ENCODE results near the gene POU2F1.
A peak's percentile ranks its signal among the peaks of the same experiment; 100 is the strongest.

POU2F1 gene

DNA sequence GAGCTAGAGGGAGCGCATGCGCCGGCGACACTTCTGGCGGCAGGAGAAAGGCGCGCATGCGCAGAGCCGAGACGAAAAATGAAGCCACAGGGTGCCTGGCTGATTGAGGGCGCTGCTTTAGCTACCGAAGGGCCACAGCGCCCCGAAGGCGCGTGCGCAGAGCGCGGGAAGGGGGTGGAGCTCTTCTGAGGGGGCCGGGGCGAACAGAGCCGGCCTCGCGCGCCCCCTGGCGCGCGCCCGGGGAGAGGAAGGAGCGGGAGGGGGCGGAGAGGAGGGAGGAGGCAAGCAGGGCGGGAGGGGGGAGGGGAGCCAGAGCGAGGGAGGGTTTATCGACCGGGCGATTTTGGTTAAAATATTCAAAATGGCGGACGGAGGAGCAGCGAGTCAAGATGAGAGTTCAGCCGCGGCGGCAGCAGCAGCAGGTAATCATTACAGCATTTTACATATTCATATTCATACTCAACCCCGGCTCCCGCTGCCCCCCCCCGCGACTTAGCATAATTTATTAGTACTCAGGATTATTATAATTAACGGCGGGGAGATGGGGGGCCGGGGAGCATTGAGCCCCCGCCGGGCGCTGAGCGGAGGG lies at the start of gene POU2F1:
Gene POU2F1 (plus strand): TSS at position 350 of the 589 bp plus-strand sequence. CDS start 12 bp downstream, at position 362.
- TF ChIP-seq, protein P1, sequence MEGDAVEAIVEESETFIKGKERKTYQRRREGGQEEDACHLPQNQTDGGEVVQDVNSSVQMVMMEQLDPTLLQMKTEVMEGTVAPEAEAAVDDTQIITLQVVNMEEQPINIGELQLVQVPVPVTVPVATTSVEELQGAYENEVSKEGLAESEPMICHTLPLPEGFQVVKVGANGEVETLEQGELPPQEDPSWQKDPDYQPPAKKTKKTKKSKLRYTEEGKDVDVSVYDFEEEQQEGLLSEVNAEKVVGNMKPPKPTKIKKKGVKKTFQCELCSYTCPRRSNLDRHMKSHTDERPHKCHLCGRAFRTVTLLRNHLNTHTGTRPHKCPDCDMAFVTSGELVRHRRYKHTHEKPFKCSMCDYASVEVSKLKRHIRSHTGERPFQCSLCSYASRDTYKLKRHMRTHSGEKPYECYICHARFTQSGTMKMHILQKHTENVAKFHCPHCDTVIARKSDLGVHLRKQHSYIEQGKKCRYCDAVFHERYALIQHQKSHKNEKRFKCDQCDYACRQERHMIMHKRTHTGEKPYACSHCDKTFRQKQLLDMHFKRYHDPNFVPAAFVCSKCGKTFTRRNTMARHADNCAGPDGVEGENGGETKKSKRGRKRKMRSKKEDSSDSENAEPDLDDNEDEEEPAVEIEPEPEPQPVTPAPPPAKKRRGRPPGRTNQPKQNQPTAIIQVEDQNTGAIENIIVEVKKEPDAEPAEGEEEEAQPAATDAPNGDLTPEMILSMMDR (conservative IDR thresholded peaks at IDR 0.05; ENCODE audit: low read depth, low read length) = peak; percentile 62
- DNase-seq (ENCODE audit: low read depth) = peak; percentile 98
- H3K4me3 ChIP-seq (ENCODE audit: low read depth, low read length) = peak within 1 kb of the TSS; percentile 96

DNA sequence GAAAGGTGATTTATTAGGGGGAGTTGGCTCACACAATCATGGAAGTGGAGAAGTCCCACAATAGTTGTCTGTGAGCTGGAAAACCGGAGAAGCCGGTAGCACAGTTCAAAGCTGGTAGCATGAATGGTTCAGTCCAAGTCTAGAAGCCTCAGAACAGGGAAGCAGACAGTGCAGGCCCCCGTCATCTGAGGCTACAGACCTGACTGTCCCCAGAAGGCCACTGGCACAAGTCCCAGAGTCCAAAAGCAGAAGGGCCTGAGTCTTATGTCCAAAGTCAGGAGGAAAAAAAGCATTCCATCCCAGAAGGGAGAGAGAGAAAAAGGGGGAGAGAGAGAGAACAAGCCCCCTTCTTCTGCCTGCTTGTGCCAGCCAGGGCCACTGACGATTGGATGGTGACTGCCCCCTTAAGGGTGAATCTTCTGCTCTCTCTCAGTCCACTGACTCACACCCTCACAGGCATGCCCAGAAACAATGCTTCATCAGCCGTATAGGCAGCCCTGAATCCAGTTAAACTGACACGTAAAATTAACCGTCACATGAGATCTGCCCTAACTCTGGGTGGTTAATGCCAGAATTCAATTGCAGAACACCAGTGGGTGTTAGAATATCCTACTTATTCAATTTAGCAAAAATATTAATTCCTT lies 49.3 kb upstream of the POU2F1 start:
- no peak overlapping the region for H3K4me3 ChIP-seq (ENCODE audit: low read depth, low read length)
- TF ChIP-seq, protein P1 (conservative IDR thresholded peaks at IDR 0.05; ENCODE audit: low read depth, low read length) = peak; percentile 5
- peak; percentile 40 for DNase-seq (ENCODE audit: low read depth)

DNA sequence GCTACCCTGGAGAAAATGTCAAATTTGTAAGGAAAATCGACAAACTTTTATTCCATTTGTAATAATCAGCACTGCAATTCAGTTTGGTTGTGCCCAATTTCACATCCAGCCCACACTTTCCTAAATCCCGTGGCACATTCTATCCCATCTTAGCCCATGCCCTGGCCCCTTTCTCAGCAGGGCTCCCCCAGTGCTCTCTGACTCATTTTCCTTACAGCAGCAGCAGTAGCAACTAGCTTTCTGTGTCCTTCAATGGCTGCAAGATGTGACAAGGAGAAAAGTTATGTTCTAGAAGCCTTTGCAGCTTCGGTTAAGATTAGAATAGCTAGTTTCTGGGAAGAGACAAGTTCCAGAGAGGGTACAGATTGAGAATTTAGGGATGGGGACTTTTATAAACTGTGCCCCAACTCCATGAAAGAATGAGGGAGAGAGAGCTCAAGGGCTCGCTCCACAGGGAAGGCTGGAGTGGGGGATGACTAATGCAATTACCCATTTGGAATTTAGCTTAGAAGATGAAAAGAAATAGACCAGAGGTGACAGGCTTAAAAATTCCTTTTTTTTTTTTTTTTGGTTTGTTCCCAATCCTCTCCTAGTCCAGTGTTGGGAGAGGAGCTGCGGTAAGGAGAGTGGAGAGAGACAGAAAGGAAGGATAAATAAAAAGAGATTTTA lies 47.0 kb upstream of the POU2F1 start:
- peak; percentile 76 for DNase-seq (ENCODE audit: low read depth)
- TF ChIP-seq, protein P1 (conservative IDR thresholded peaks at IDR 0.05; ENCODE audit: low read depth, low read length) = no peak

DNA sequence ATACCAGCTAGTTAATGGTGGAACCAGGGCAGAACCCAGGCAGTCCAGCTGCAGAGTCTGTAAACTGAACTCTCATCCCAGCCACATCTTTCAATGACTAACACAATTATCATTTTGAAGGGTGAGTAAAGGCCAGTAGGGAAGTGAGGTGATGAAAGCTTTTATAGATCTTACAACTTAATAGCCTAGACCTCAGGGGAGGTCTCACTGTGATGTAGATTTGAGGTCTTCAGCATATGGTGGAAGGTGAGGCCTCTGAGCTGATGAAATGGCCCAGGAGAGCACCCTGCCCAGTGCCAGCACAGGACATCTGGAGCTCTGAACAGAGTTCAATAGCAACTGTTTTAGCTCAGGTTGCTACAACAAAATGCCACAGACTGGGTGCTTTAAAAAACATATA lies 44.8 kb upstream of the POU2F1 start:
- DNase-seq (ENCODE audit: low read depth) = peak; percentile 86
- TF ChIP-seq, protein P1 (conservative IDR thresholded peaks at IDR 0.05; ENCODE audit: low read depth, low read length) = no peak
- no peak overlapping the region for H3K4me3 ChIP-seq (ENCODE audit: low read depth, low read length)

More for the DNA sequence above, 47.0 kb upstream of the POU2F1 start:
- no peak overlapping the region for H3K4me3 ChIP-seq (ENCODE audit: low read depth, low read length)

DNA sequence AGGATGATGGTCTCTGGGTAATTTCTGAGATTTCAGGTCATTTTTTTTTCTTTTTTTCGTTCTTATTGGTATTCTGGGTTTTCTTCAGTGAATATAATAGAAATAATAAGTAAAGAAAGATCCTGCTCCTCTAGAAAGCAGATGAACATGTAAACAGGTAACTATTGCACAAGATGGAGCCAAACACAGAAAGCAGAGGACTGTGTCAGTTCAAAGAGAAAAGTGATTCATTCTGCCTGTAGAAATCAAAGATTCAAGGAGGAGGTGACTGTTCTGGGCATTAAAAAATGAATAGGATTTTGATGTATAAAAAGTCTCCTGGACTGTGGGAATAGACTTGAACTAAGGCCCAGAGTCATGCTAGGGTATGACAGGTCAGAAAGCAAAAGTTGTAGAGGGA lies 41.9 kb upstream of the POU2F1 start:
- H3K4me3 ChIP-seq (ENCODE audit: low read depth, low read length) = no peak overlapping the region
- DNase-seq (ENCODE audit: low read depth) = no peak
- TF ChIP-seq, protein P1 (conservative IDR thresholded peaks at IDR 0.05; ENCODE audit: low read depth, low read length) = no peak

DNA sequence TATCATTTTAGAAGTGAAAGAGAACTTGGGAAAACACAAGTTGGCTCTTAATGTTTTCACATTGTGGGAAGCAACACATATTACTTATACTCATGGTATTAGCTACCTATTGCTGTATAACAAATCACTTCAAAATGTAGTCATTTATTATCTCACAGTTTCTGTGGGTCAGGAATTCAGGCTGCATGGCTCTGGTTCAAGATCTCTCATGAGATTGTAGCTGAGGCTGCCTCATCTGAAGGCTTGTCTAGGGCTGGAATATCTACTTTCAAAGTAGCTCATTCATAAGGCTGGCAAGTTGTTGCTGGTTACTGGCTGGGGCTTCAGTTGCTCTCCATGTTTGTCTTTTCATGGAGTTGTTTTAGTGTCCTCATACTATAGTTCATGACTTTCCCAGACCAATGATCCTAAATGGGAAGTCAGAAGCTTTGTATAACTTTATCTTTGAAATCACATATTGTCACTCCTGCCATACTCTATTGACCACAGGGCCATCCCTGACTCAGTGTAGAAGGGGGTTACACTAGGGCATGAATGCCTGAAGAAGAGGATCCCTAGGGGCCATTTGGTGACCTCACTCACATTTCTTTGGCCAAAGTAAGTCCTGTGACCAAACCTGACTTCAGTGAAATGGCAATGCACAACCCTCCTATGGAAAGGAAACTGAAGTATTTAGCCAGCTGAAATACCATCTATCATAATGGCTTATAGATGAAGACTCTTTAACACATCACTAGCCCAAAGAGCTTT lies 37.9 kb upstream of the POU2F1 start:
- TF ChIP-seq, protein P1 (conservative IDR thresholded peaks at IDR 0.05; ENCODE audit: low read depth, low read length) = no peak
- no peak overlapping the region for H3K4me3 ChIP-seq (ENCODE audit: low read depth, low read length)
- no peak for DNase-seq (ENCODE audit: low read depth)
